Breast epithelium (tissue), 3 donors: Measurements from ENCODE around the gene KLRC3.

Experiments used
- CTCF ChIP-seq, 3 donors: fragments of 450-650 bp; IDR thresholded peaks; one replicate each; pipeline ENCODE4 v1.5.1; 2016 to 2017; ENCODE audit warnings: antibody characterized with exemption in 3 of 3, mild to moderate bottlenecking in 3 of 3, moderate library complexity in 3 of 3
- POLR2A ChIP-seq: fragments of 450-650 bp; IDR thresholded peaks from one replicate; pipeline ENCODE4 v1.6.1; 2016; ENCODE audit warnings: antibody characterized with exemption, mild to moderate bottlenecking, moderate library complexity
- POLR2AphosphoS5 ChIP-seq, 3 donors: sonication (generic); formaldehyde crosslinking; IDR thresholded peaks; one replicate each; pipeline ENCODE4 v1.6.1; 2017; ENCODE audit warnings: antibody characterized with exemption in 3 of 3

- TF ChIP-seq CTCF (IDR thresholded peaks at IDR 0.05) (no peak), POLR2A (no peak), POLR2AphosphoS5 (IDR thresholded peaks at IDR 0.05) (no peak)
Measured at GRCh38 chr12:10388624-10389413, 31.6 kb downstream of the KLRC3 start.
